ENCODE results near the gene INPP1.

DNA sequence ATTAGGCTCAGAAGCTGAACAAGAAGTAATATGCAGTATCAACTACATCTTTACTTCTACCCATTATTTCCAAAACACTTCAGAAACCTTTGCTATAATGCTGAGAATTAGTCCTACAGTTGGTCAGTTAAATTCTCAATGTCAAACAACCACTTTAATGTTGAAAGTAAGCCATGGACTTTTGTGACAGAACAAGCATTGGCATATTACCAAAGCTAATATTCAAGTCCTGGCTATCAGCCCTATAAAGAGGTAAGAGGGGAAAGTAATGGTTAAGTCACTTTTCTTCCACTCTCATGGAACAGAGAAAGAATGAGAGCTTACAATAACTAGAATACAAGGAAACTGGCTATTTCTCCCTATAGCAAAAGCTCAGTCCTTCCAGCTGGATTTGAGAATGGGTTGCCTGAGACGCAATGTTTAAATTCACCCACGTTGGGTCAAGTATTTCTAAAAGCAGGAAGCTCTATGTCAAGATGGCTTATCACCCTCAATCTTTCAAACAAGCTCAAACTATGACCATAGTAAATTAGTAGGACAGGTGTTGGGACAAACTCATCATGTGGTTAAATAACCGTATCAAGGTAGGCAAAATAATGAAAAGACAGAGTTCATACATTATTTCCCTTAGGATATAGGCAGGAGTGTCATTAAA lies 33.3 kb downstream of the INPP1 start:
- TF ChIP-seq, protein P1, sequence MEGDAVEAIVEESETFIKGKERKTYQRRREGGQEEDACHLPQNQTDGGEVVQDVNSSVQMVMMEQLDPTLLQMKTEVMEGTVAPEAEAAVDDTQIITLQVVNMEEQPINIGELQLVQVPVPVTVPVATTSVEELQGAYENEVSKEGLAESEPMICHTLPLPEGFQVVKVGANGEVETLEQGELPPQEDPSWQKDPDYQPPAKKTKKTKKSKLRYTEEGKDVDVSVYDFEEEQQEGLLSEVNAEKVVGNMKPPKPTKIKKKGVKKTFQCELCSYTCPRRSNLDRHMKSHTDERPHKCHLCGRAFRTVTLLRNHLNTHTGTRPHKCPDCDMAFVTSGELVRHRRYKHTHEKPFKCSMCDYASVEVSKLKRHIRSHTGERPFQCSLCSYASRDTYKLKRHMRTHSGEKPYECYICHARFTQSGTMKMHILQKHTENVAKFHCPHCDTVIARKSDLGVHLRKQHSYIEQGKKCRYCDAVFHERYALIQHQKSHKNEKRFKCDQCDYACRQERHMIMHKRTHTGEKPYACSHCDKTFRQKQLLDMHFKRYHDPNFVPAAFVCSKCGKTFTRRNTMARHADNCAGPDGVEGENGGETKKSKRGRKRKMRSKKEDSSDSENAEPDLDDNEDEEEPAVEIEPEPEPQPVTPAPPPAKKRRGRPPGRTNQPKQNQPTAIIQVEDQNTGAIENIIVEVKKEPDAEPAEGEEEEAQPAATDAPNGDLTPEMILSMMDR (conservative IDR thresholded peaks at IDR 0.05) = no peak
- no peak for TF ChIP-seq ZFX (IDR thresholded peaks at IDR 0.05)

All from C4-2B (cell line).